ENCODE measurements around the gene C19orf44.
"Not testable (repeated sequence)": the region's sequence is repeated elsewhere in the genome, so short reads cannot be mapped to it uniquely, and the experiment has no call there.

GRCh38 chr19:16543734-16544133, 47.5 kb downstream of the C19orf44 start:
- TF ChIP-seq CTCF, EZH2 (IDR thresholded peaks at IDR 0.05): not testable (repeated sequence)
